A549 (cell line): Measurements from ENCODE around the gene ACSL3. TPM values are rescaled to one million over a fixed set of nuclear protein-coding genes. Genes with fewer than 3 reads are reported as not detected.

Experiments
- ATAC-seq, 2 experiments: fragments of 200-7000 bp in 1 of 2; fragments of >200 bp in 1 of 2; cut with Nextera tagmentation in 1 of 2; cut with Tn5 transposase in 1 of 2; 3 replicates each; pipeline versions ENCODE4 v1.8.0 to v1.9.1; 2018 to 2020; ENCODE audit warnings: mild to moderate bottlenecking in 1 of 2, moderate library complexity in 1 of 2
- CTCF ChIA-PET: fragments of 300-600 bp; sonication (Branson Sonifier 250); formaldehyde crosslinking; extraction: SDS; loops from one replicate; lab custom pipeline; 2021; ENCODE audit warnings: antibody characterized with exemption, inconsistent platforms; lab: Yijun Ruan, JAX
- POLR2A ChIA-PET: fragments of 350-600 bp; formaldehyde crosslinking; extraction: SDS; loops from one replicate; lab custom pipeline; 2021; ENCODE audit warnings: antibody characterized with exemption, inconsistent platforms; lab: Yijun Ruan, JAX
- DNase-seq, 2 experiments: peaks; one replicate each; pipeline versions ENCODE4 v3.0.0 to v3.0.0-alpha.2; 2011 to 2016; ENCODE audit warnings: low read depth in 1 of 2, low spot score in 1 of 2
- FAIRE-seq: peaks from 2 replicates; lab custom pipeline; 2011; peaks lifted over from hg19 to GRCh38; lab: Jason Lieb, UNC
- H3K27ac ChIP-seq, 2 experiments: fragments of >200 bp; sonication (Bioruptor Twin); formaldehyde crosslinking; 3 replicates each; pipeline ENCODE4 v1.5.1; 2016 to 2017
- H3K4me1 ChIP-seq: fragments of >200 bp; sonication (Bioruptor Twin); formaldehyde crosslinking; 3 replicates; pipeline ENCODE4 v1.6.1; 2016
- H3K4me2 ChIP-seq: fragments of >200 bp; sonication (Bioruptor Twin); formaldehyde crosslinking; 3 replicates; pipeline ENCODE4 v1.6.1; 2016
- H3K4me3 ChIP-seq: fragments of >200 bp; sonication (Bioruptor Twin); formaldehyde crosslinking; 3 replicates; pipeline ENCODE4 v1.5.1; 2016
- H3K9me3 ChIP-seq: fragments of >200 bp; sonication (Bioruptor Twin); formaldehyde crosslinking; 3 replicates; pipeline ENCODE4 v1.6.1; 2016
- BCL3 ChIP-seq: fragments of >200 bp; sonication (Bioruptor Twin); formaldehyde crosslinking; IDR thresholded peaks from 3 replicates; pipeline ENCODE4 v1.6.1; 2016
- CBX8 ChIP-seq: fragments of 200-600 bp; sonication (generic); IDR thresholded peaks from 2 replicates; pipeline ENCODE4 v1.6.1; 2016
- EP300 ChIP-seq, 2 experiments: fragments of >200 bp; sonication (Bioruptor Twin); formaldehyde crosslinking; IDR thresholded peaks; 2 replicates in 1 of 2; 3 replicates in 1 of 2; pipeline ENCODE4 v1.6.1; 2016 to 2017
- ESRRA ChIP-seq: fragments of 150-350 bp; IDR thresholded peaks from 2 replicates; pipeline ENCODE4 v1.6.1; 2014; ENCODE audit warnings: mild to moderate bottlenecking, low read length, borderline replicate concordance
- FOSB ChIP-seq: fragments of 250-450 bp; sonication (Bioruptor Pico); IDR thresholded peaks from 2 replicates; pipeline ENCODE4 v1.5.0; 2020; ENCODE audit warnings: mild to moderate bottlenecking, moderate library complexity
- FOSL2 ChIP-seq, 2 experiments: fragments of 450-650 bp in 1 of 2; fragments of >200 bp in 1 of 2; sonication (Bioruptor Twin) in 1 of 2; formaldehyde crosslinking; IDR thresholded peaks; 2 replicates each; pipeline versions ENCODE4 v1.5.0 to v1.6.1; 2016 to 2020; ENCODE audit warnings: mild to moderate bottlenecking in 1 of 2, moderate library complexity in 1 of 2
- FOXS1 ChIP-seq: fragments of 250-450 bp; sonication (Bioruptor Pico); IDR thresholded peaks from 2 replicates; pipeline ENCODE4 v1.5.0; 2020; ENCODE audit warnings: mild to moderate bottlenecking, moderate library complexity
- HMGXB4 ChIP-seq: fragments of 250-450 bp; sonication (Bioruptor Pico); IDR thresholded peaks from 2 replicates; pipeline ENCODE4 v1.5.0; 2021; ENCODE audit warnings: mild to moderate bottlenecking, moderate library complexity, borderline replicate concordance
- HOXB13 ChIP-seq: fragments of 250-450 bp; sonication (Bioruptor Pico); IDR thresholded peaks from 2 replicates; pipeline ENCODE4 v1.5.0; 2020; ENCODE audit warnings: low read depth, mild to moderate bottlenecking, moderate library complexity
- JUNB ChIP-seq: fragments of >200 bp; sonication (Bioruptor Twin); formaldehyde crosslinking; IDR thresholded peaks from 2 replicates; pipeline ENCODE4 v1.6.1; 2016
- RCOR1 ChIP-seq: fragments of 150-350 bp; IDR thresholded peaks from 2 replicates; pipeline ENCODE4 v1.6.1; 2014; ENCODE audit warnings: antibody characterized with exemption, low read length, low read depth
- USF2 ChIP-seq: fragments of 450-650 bp; IDR thresholded peaks from 2 replicates; pipeline ENCODE4 v1.6.1; 2014; ENCODE audit warnings: antibody characterized with exemption
- WGBS: methylation state at CpG from one replicate; pipeline ENCODE4 v1.1.6; 2017; ENCODE audit errors: missing lambda C conversion rate; 5-methylcytosine and 5-hydroxymethylcytosine counted together
- polyA plus RNA-seq, 4 experiments: library from polyadenylated mRNA; depleted of rRNA in 3 of 4; stranded (reverse); fragments of >200 nt; fragmentation: RNase III in 1 of 4; extraction: RNeasy Plus Mini Kit Qiagen cat#74134 plus additional on column Dnase treatment in 1 of 4; gene quantifications; 2 replicates in 3 of 4; 3 replicates in 1 of 4; pipeline ENCODE4 v1.2.3, GENCODE V29; 2011 to 2017

The ACSL3 gene
- polyA plus RNA-seq, 2 of the 4 experiments (the other 2 are of a cell fraction): 142 to 160 TPM

- ATAC-seq (peak; percentile 67 to 69), DNase-seq (peak in 1 of 2 experiments; percentile 34), FAIRE-seq (no peak)
- H3K27ac ChIP-seq: peak overlapping the region in 1 of 2 experiments; percentile 28; a peak in 1 of 6 replicates
- 55% methylated on average over 2 of the region's 2 CpGs for WGBS
- CTCF ChIA-PET: interaction anchor here (0.7 to 1.1 kb wide), 2 partner anchors 17 to 52 kb away, joined by 3 to 5 read pairs; no protein-coding TSS in a partner anchor
- peak overlapping the region; percentile 32 for H3K4me2 ChIP-seq
- peaks cover 40% of the 10 kb centered on the region for H3K4me1 ChIP-seq
- TF ChIP-seq FOSL2 (IDR thresholded peaks at IDR 0.05) (no peak), FOSL2 (CRISPR knock-in tag; IDR thresholded peaks at IDR 0.05) (peak; percentile 56; the same call in 1 of the 2 replicates), EP300 (IDR thresholded peaks at IDR 0.05) (no peak)
- no peak overlapping the region for H3K4me3 ChIP-seq
- H3K9me3 ChIP-seq: no peaks in the 10 kb centered on the region
- POLR2A ChIA-PET: no interaction called here
These were observed 59.1 kb downstream of the ACSL3 start for GRCh38 chr2:222919841-222920526.

- no peaks in the 10 kb centered on the region for H3K9me3 ChIP-seq
- no peak overlapping the region for H3K4me2 ChIP-seq
- H3K27ac ChIP-seq: no peak overlapping the region
- ATAC-seq (no peak), FAIRE-seq (no peak), DNase-seq (no peak)
- CTCF ChIA-PET: interaction anchor here (1.3 kb wide), 1 partner anchor 212 kb away, joined by 3 read pairs; no protein-coding TSS in a partner anchor
- peaks cover 36% of the 10 kb centered on the region for H3K4me1 ChIP-seq
- no peak for TF ChIP-seq HMGXB4 (CRISPR knock-in tag)
- TF ChIP-seq FOSB (CRISPR knock-in tag): no peak
- TF ChIP-seq CBX8: no peak
- no peak for TF ChIP-seq ESRRA
- TF ChIP-seq JUNB: no peak
- TF ChIP-seq FOSL2 (IDR thresholded peaks at IDR 0.05): no peak
- no peak for TF ChIP-seq FOSL2 (CRISPR knock-in tag; IDR thresholded peaks at IDR 0.05)
- TF ChIP-seq RCOR1: no peak
- no peak for TF ChIP-seq BCL3
- POLR2A ChIA-PET: no interaction called here
- no peak overlapping the region for H3K4me3 ChIP-seq
- WGBS: 94% methylated on average over 5 of the region's 5 CpGs
These were observed 59.9 kb downstream of the ACSL3 start for GRCh38 chr2:222920657-222921186.

- Histone ChIP-seq H3K4me3 (no peak overlapping the region), H3K9me3 (no peaks in the 10 kb centered on the region), H3K27ac (no peak overlapping the region), H3K4me2 (no peak overlapping the region), H3K4me1 (peaks cover 27% of the 10 kb centered on the region)
- WGBS: 92% methylated on average over 8 of the region's 8 CpGs
- FAIRE-seq (no peak), ATAC-seq (no peak), DNase-seq (no peak)
- ChIA-PET CTCF (interaction anchor here (0.9 to 1.5 kb wide), 3 partner anchors 8 to 875 kb away, joined by 3 read pairs; no protein-coding TSS in a partner anchor), POLR2A (no interaction called here)
- TF ChIP-seq HOXB13 (CRISPR knock-in tag): no peak
- TF ChIP-seq FOXS1 (CRISPR knock-in tag): no peak
- no peak for TF ChIP-seq USF2
- TF ChIP-seq, all 56 proteins: peak for 0
These were observed 61.4 kb downstream of the ACSL3 start for GRCh38 chr2:222922019-222922800.
